Stimulated activated CD4-positive, alpha-beta T cell treated with anti-CD3 and anti-CD28 coated beads, Interleukin-4, amount 100 ng/mL, for 4 hours (primary cell): Measurements from ENCODE around the gene CEP128.

Source experiments
- DNase-seq, 2 experiments: peaks; one replicate each; pipeline ENCODE4 v3.0.0-alpha.2; 2020

Gene CEP128

DNA sequence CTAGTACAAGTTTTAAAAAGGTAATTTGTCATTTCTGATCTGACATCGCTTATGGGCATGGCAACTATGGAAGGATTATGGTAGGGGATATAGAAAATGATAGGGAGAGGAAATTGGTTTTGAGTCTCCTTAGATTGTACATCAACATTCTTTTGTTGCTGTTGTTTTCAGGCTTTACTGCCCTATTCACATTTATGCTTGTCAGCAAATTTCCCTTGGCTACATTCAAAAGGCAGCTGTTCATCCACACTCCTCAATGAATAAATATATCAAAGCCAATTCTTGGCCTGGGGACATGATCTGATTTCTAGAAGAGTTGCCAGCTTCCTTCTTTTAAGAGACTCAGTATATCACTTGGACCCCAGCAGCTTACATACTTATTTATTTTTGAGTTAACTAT is 283.4 kb downstream of the CEP128 start:
- DNase-seq = no peak

DNA sequence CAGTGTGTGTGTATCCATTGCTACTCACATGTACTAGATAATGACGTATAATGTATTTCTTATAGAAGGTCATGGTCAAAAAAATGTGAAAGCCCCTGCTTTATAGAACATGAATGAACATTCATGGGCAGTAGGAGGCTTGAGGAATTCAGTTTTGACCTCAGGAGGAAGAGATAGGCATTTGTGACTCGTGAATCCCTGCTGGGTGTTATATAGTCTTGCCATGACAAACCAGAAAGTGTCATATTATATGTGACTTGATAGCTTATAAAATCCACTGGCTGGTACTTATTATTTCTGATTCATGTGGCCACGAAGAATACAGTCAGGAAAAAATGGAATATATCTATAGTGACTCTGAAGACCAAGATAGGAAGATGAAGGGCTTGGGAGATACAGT is 287.6 kb downstream of the CEP128 start:
- DNase-seq = no peak

DNA sequence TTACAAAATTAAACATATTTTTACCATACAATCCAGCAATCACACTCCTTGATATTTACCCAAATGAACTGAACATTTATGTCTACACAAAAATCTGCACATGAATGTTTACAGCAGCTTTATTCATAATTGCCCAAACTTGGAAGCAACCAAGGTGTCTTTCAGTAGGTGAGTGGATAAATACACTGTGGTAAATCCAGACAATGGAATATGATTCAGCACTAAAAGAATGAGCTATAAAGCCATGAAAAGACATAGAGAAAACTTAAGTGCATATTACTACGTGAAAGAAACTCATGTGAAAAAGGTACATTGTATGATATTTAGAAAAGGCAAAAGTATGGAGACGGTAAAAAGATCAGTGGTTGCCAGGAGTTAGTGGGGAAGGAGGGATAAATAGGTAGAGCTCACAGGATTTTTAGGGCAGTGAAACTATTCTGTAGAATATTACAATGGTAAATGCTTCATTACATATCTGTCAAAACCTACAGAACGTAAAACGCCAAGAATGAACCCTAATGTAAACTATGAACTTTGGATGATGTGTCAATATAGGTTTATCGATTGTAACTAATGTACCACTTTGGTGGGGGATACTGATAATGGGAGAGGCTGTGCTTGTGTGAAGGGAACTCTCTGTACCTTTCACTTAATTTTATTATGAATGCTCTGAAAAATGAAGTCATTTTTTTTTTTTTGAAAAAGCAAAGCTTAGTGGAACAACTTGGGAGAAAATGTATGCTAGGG is 295.7 kb downstream of the CEP128 start:
- DNase-seq = no peak

DNA sequence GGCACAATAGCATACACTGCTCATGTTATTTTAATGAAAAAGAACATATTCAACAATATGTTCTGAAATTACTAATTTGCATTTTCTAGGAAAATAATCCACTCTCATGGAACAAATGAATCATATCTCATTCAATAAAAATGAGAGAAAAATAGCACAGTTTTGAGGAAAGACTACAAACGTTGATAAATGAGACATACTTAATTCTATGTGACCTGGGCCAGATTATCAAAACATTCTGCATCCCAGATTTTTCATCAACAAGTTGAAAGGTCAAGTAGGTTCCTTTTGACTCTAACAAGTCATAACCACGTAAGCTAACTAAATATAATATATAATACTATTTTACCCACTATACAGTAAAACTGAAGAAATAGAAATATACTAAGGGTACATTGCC is 296.7 kb downstream of the CEP128 start:
- no peak for DNase-seq

DNA sequence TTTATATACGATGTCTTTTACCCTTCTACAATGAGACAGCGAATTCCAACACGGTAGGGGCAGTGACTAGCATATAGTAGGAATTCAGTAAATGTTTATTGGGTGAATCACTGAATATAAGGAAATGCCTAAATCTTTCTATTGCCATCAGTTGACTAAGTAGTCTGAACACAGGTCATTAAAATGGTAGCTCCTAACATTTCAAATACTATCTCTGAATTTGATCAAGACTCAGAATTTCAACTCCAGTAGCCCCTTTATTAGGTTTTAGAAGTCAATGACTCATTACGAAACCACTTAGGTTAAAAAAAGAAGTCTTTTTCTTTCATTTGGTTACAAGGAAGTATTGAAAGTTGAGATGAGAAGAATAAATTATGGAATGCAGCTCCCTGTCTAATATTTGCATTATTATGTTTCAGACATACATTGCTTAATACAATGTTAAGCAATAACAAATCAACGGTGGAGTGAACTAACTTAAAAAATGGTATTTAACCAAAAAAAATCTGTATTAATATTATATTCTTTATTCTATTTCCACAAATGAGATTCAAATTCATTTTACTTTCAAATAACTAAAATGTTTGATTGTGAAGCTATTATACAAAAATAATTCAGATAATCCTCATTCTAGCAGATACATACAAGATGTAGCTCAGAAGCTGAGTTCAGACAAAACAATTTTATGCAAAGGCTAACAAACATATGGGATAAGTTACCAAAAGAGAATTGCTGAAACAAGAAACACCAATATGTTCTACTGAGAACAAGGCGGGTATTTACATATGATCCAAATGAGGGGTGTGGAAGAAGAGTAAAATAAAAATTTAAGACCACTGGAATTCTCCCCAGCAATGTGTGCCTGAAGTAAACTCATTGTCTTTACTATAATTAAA is 302.7 kb downstream of the CEP128 start:
- DNase-seq = no peak

DNA sequence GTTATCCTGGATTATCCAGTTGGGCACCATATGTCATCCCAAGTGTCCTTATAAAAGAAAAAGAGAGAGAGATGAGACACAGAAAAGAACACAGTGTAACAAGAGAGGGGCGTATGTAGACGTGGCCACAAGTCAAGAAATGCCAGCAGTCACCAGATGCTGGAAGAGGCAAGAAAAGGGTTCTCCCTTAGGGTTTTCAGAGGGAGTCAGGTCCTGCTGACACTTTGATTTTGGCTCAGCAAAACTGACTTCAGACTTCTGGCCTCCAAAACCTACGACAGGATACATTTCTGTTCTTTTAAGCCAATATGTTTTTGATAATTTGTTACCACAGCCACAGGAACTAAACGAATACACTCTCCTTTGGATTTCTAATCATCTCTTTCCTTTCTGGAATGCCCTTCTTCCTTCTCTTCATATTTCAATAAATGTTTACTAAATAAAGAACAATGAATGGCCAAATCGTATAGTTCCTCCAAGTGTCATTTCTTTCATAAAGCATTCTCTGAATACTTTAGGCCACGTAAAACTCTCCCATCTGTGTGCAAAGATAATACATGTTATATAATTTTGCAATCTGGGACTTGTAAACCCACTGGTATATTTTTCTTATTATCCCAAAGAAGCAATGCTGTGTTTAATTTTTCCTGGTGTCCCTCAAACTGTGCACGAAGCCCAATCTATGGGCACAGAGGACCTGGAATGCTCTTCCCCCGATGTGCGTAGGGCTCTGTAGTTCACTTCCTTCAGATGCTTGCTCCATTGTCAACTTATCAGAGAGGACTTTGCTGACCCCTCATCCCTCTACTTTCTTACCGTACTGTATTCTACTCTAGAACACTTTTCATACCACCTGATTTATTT is 303.6 kb downstream of the CEP128 start:
- DNase-seq = no peak

DNA sequence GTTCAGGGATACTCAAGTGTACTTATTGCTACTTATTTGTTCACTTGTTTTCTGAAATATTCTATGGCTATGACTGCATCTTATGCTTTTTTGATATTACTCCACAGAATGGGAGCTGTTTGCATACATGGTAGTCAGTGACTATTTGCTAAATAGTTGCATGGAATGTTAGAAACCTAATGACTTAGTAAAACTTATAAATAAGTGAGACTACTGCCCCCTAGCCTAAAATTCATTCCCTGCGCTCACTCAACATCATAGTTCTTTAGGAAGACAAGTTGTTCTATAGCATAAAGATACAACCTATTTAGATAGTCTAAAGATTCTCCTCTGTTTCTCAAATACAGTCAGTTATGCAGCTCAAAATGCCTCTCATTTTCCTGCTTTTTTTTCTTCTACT is 305.5 kb downstream of the CEP128 start:
- DNase-seq = no peak

DNA sequence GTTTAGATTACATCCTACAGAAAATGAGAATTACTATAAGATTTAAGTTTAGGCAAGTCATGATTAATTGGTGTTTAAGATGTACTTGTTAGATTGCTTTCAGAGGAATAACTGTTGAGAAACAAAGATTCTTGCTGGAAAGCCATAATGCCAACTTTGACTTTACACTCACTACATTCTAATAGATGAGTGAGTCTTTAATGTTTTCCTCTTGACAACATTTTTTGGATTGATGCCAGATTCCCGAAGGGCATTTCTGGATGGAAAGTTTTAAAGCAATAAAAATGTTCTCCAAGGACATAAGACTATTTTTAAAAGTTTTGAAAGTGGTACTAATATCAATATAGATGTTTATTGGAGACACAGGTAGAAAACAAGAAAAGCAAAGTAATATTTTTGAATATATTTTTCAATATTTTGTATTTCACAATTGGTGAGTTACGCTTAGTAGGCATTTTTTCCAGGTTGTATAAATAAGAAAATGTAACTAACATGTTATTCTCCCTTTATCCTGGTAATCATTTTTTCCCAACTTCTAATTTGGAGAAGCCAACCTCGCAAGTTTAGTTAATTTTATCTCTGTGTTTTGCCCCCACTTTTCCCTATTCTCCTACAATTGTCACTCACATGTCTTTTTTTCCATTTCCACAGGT is 307.3 kb downstream of the CEP128 start:
- no peak for DNase-seq

DNA sequence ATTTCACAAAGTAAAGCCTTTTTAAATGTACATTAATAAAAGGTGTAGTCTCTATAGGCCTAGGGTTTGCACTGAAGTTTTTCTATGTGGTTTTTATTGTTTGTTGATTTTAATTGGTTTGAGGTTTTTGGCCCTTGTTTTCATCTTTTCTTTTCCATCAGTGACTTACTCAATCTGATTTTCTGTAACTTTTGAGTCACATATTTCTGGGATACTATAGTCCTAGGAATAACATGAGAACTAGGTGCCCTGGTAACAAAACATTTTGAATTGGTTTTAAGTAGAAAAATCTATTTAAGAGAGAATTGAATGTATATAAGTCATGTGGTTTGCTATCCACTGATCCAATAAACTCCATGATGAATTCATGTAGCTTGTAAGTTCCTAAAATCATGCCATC is 311.9 kb downstream of the CEP128 start:
- DNase-seq = no peak

DNA sequence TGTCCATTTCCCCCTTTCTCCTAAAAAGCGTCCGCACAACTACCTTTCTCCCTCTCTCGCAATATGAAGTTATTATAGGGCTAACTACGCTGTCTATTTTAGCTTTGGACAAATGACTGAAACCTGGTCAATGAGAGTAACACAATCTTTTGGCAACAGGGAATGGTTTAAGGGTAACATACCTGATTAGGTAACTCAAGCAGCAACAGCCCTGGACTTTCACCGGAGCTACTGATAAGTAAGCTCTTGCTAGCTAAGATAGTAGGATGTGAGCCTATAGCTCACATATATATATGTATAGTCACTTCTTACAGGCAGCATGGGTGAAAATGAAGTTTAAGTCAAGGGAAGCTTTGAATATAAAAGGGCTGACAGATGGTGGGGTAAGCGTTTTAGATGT is 313.0 kb downstream of the CEP128 start:
- no peak for DNase-seq

DNA sequence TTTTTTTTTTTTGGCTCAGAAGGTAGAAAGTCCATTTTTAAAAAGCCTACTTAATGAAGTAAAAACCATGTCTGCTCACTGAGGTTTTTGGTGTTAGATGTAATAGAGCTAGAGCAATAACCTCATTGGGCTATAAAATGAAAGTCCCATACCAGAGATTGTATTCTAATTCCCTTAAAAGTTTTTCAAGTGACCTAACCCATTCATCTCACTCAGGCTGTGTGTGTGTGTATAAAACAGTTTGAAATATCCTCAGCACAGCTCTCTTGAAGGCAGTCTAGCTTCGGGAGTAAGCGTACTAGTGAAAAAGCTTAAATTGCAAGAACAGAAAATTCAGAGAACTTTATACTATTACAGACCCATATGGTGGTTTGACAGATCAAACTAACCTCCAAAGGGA is 313.8 kb downstream of the CEP128 start:
- DNase-seq = no peak

DNA sequence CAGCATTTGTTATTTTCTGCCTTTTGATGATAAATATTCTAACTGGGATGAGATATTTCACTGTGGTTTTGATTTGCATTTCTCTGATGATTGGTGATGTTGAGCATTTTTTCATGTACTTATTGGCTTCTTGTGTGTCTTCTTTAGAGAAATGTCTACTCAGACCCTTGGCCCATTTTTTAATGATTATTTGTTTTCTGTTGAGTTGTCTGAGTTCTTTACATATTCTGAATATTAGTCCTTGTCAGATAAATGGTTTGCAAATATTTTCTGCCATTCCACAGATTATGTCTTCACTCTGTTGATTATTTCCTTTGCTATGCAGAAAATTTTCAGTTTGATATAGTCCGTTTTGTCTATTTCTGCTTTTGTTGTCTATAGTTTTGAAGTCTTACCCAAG is 317.0 kb downstream of the CEP128 start:
- no peak for DNase-seq

DNA sequence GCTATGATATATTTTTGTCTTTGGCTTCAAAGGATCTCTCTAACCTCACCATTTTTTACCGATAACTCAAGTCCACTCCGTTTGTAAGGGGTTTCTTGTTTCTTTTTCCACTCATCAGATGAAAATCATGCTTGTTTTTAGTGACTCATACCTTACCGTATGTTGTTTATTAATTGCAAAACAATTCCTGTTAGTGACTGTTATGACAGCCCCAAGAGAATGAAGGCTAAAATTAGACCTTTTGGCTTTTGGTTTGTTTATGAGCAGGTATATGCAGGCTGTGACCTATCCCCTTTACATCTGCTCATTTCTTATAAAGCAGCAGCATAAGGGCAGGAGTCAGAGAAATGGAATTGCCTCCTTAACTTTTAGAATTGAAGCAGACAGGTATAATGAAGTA is 319.8 kb downstream of the CEP128 start:
- no peak for DNase-seq

DNA sequence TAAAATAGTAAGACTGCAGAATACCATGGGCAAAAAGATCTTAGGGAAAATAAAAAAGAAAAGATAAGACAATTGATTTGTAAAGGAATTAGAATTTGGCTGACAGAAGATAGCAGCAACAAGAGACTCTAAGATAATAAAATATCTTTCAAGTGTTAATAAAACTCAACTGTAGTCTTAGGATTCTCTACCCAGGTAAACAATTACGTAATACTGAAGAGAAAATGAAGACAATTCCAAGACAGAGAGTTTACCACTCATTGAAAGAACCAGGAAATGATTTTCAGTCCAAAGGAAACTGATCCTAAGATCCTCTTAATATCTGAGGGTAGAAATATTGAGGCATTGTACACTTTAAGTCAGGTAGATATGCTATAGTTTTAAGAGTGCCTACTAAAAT is 321.1 kb downstream of the CEP128 start:
- DNase-seq = no peak

DNA sequence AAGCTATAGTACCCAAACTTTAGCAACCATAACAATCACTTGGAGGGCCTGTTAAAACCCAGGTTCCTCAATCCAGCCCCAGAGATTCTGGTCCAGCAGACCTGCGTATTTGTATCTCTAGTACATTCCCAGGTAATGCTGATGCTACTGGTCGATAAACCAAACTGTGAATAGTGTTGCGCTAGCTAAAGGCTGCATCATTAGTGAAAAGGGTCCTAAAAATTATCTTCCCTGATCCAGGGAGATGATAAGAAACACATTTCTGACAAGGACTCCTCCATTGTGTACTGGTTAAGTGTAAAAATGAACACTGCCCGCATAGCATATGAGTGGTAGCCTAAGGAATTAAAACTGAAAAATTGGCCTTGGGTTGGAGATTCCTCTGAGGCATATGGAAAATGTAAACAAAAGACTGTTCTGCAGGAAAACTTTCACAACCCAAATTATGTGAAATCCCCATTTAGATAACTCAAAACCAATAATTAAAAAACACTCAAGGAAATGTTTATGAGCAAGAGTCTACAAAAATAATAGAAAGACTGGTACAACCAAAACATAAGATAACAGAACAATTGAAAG is 322.7 kb downstream of the CEP128 start:
- DNase-seq = no peak

DNA sequence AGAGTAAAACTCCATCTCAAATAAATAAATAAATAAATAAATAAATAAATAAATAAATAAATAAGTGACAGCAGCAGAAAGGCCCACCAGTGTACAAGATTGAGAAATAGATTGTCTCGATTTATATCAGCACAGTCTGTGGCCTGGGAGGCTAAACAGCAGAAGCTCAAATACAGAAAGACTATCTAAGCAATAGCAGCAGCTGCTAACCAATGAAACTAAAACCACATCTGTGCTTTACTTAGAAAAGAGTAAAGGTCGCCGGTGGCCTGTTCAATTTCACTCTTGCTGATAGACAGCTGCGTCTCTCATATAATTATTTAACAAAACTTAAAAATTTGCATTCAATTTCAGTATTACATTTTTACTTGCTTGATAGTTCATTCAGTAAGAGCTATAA is 325.7 kb downstream of the CEP128 start:
- no peak for DNase-seq

DNA sequence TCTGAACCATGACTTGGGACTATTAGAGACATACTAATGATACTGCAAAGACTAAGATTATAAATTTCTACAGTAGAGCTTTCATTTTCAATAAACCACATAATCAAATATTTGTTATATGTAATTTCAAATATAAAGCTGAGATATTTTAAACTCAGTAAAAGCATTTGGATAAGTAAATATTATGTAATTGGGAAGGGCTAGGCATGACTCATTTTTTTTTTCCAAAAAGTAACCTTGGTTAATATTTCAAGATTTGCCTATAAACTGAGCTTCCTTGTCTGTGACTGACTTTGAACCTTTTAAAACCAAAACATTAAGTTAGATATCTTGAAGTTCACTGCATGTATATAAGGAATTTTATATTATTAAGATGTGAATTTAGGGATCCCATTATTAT is 332.5 kb downstream of the CEP128 start:
- no peak for DNase-seq

DNA sequence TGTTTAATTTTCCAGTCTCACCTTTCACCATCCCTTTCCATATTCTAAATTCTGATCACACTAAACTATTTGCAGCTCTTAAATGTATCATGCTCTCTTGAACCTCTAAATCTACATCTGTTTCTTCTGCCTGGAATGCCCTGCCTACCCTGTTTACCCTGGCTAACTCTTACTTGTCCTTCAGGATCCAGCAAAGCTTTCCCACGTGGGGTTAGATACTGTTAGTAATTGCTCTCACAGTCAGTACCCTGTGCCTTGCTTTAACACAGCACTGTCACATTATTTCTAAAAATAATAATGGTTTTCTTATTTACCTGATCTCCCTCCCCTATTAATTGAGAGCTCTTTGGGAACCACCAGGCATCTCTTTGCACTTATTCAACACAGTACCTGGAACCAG is 333.0 kb downstream of the CEP128 start:
- DNase-seq = no peak

DNA sequence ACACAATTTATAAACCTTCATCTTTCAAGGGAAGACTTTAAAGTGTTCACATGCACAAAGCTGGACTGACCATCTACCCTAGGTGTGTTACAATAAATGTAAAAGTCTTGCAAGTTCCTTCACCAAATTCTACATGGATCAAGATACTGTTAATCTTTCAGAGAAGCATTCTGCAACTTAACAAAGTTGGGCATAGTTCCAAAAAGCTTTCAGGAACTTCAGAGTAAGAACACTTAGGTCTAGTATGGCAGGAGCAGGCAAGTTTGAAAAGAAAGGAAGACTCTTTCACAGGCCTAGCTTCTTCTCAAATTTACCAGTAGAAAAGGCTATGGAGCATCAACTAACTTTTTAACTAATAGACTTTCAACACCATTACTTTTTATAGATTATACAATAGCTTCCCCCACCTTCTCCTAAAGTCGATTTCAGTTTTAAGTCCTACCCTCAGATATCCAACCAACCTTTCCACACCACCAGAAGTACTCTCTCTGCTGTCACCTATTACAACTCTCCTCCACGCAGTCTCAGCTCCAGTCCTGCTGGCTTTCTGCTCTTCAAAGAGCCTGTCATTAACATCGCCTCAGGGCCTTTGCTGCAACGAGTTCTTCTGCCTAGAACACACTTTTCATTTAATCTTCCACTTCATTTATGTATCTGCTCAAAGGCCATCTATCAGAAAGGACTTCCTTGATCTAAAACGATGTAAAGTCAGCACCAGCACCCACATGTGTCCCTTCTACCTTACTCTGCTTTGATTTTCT is 333.9 kb downstream of the CEP128 start:
- DNase-seq = no peak

DNA sequence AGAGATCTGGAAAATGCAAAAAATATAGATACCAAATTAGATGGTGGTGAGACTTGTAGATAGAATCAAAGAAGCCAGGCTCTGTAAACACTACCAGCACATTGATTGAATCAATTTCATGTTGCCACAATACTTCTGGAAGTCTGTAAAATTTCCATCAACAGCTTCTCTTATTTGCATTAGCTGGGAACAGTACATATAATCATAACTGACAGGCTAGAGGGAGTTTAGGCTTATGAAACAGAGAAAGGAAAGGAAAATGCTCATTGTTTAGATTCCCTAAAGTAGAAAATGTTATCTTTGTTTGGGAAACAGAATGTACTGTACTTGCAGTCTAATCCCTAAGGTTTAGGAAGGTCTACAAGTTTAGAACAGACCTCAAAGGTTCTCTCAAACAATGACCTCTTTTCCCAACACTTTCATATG is 335.2 kb downstream of the CEP128 start:
- no peak for DNase-seq

DNA sequence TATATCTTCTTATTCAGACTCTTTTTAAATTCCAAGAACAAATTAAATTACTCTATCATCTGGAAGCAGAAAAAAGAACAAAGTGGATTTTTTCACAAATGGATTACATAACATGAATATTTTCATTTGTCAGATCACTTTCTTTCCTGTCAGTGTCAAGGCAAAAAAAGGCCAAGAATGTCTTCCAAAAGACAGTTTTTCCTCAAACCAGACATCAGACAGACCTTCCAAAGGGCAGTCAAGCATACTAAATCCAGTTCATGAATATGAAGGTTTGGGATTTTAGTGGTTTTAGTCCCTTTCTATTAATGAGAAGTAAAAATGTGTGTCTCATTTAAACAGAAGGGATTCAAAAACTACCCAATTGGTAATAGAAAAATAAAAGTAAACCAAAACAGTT is 336.0 kb downstream of the CEP128 start:
- DNase-seq = no peak

DNA sequence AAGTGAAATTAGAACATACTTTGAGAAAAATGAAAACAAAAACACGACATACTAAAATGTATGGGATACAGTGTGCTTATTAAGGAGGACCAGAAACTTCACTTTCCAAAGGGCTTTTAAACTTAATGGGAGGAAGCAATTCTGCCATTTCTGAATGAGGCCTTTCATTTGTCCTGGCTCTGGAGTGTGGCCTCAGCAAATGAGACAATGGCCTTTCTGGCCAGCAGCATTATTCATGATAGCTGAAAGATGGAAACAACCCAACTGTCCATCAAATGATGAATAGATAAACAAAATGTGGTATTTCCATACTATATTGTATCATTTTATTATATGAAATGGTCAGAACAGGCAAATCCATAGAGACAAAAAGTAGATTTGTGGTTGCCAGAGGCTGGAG is 338.6 kb downstream of the CEP128 start:
- no peak for DNase-seq
